ENCODE measurements around the gene RTF1.

RTF1 gene

DNA sequence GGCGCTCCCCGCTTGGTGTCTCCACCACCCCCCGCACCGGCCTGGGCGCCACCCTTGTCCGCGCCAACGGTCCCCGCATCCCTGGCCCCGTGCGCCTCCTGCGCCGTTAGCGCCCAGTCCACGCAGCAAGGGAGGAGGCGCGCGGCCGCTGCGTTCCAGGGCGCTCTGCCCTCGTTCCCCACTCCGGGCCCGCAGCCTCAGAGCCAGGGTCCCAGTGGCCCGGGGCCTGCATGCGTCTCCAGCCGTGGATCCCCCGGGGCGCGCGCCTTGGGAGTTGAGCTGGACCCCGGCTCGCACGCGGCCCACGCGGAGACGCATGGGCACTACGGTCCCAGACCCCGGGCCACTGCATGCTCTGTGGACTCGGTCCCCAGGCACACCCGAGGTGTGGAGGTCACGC lies 69.4 kb downstream of the RTF1 start:
- Mint-ChIP-seq H3K9me3 (no peaks in the 10 kb centered on the region), H3K27me3 (peaks cover 24% of the 10 kb centered on the region), H3K4me1 (peaks cover 32% of the 10 kb centered on the region), H3K36me3 (peaks cover 16% of the 10 kb centered on the region), H3K27ac (no peak overlapping the region), H3K4me3 (no peak overlapping the region)
- DNase-seq, result no peak
- CTCF ChIA-PET, result no interaction called here

- CTCF ChIA-PET, result no interaction called here
- no peak for DNase-seq
- H3K27me3 Mint-ChIP-seq, result peaks cover 35% of the 10 kb centered on the region
- no peaks in the 10 kb centered on the region for H3K9me3 Mint-ChIP-seq
- H3K4me1 Mint-ChIP-seq, result peaks cover 41% of the 10 kb centered on the region
- peaks cover 10% of the 10 kb centered on the region for H3K36me3 Mint-ChIP-seq
- no peak overlapping the region for H3K27ac Mint-ChIP-seq
- H3K4me3 Mint-ChIP-seq, result no peak overlapping the region
These were observed 70.5 kb downstream of the RTF1 start for GRCh38 chr15:41487381-41487780.

GRCh38 chr15:41487802-41488201 lies 70.9 kb downstream of the RTF1 start:
- peaks cover 42% of the 10 kb centered on the region for H3K4me1 Mint-ChIP-seq
- H3K9me3 Mint-ChIP-seq, result no peaks in the 10 kb centered on the region
- no peak overlapping the region for H3K4me3 Mint-ChIP-seq
- DNase-seq, result no peak
- CTCF ChIA-PET, result no interaction called here
- peaks cover 6% of the 10 kb centered on the region for H3K36me3 Mint-ChIP-seq
- peaks cover 39% of the 10 kb centered on the region for H3K27me3 Mint-ChIP-seq
- H3K27ac Mint-ChIP-seq, result peak overlapping the region; percentile 78

DNA sequence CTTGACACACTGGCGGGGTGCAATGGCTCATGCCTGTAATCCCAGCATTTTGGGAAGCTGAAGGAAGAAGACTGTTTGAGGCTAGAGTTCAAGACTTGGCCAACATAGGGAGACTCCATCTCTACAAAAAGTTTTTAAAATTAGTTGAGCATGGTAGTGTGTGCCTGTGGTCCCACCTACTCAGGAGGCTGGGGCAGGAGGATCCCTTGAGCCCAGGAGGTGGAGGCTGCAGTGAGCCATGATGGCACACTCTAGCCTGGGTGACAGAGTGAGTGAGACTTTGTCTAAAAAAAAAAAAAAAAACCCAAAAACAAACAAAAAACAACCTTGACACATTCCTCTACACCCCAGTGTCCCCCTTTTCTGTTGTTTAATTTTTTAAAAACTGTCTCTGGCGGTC lies 72.7 kb downstream of the RTF1 start:
- no peaks in the 10 kb centered on the region for H3K36me3 Mint-ChIP-seq
- CTCF ChIA-PET, result interaction anchor here (1.5 kb wide), 1 partner anchor 24 kb away, joined by 4 read pairs; no protein-coding TSS in a partner anchor
- no peak overlapping the region for H3K27ac Mint-ChIP-seq

DNA sequence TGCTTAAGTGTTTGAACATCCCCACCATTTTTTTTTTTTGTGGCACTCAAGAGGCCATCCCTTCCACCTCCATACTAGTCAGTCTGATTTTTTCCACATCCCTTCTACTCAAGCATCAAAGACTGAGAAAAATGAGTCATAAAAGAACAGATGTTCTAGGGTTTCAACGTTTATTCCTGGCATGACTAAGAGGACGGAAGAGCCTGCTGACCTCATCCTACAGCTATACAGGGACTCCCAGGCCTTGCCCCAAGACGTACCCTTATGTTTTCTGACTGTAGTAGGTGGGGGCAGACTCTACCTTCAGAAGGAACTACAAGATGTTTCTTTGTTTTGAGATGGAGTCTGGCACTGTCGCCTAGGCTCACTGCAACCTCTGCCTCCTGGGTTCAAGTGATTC lies 73.5 kb downstream of the RTF1 start:
- CTCF ChIA-PET, result interaction anchor here (1.0 kb wide), 2 partner anchors 8 to 25 kb away, joined by 3 read pairs; no protein-coding TSS in a partner anchor
- Mint-ChIP-seq H3K36me3 (no peaks in the 10 kb centered on the region), H3K4me1 (peaks cover 36% of the 10 kb centered on the region), H3K27me3 (peaks cover 60% of the 10 kb centered on the region), H3K4me3 (no peak overlapping the region), H3K27ac (no peak overlapping the region), H3K9me3 (no peaks in the 10 kb centered on the region)
- no peak for DNase-seq

More for the DNA sequence above, 72.7 kb downstream of the RTF1 start:
- Mint-ChIP-seq H3K4me1 (peaks cover 32% of the 10 kb centered on the region), H3K27me3 (peaks cover 53% of the 10 kb centered on the region), H3K4me3 (no peak overlapping the region), H3K9me3 (no peaks in the 10 kb centered on the region)
- no peak for DNase-seq

DNA sequence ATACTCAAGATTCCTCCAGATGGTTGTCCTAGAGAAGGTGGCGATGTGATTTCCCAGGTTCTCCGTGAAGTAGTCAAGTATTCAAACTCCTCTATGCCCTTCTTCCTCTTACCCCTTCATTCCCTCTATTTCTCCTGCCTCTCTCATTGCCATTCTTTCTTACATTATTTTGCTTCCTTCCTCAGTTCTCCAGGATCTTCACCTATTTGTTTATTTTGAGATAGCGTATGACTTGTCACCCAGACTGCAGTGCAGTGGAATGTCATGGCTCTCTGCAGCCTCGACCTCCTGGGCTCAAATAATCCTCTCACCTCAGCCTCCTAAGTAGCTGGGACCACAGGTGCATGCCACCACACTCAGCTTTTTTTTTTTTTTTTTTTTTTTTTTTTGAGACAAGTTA lies 75.0 kb downstream of the RTF1 start:
- H3K36me3 Mint-ChIP-seq, result no peaks in the 10 kb centered on the region
- H3K4me3 Mint-ChIP-seq, result no peak overlapping the region

GRCh38 chr15:41492597-41493204 lies 75.8 kb downstream of the RTF1 start:
- peaks cover 76% of the 10 kb centered on the region for H3K27me3 Mint-ChIP-seq
- peak overlapping the region; percentile 77 for H3K4me3 Mint-ChIP-seq
- CTCF ChIA-PET, result interaction anchor here (1.6 to 2.7 kb wide), 2 partner anchors 9 to 27 kb away, joined by 4 to 7 read pairs; no protein-coding TSS in a partner anchor
- no peaks in the 10 kb centered on the region for H3K36me3 Mint-ChIP-seq
- no peak for DNase-seq
- peaks cover 35% of the 10 kb centered on the region for H3K4me1 Mint-ChIP-seq
- no peak overlapping the region for H3K27ac Mint-ChIP-seq
- H3K9me3 Mint-ChIP-seq, result no peaks in the 10 kb centered on the region

More for the DNA sequence above, 75.0 kb downstream of the RTF1 start:
- H3K9me3 Mint-ChIP-seq, result no peaks in the 10 kb centered on the region
- H3K27me3 Mint-ChIP-seq, result peaks cover 72% of the 10 kb centered on the region
- DNase-seq, result no peak
- peaks cover 36% of the 10 kb centered on the region for H3K4me1 Mint-ChIP-seq
- CTCF ChIA-PET, result interaction anchor here (1.6 kb wide), 1 partner anchor 8 kb away, joined by 4 read pairs; no protein-coding TSS in a partner anchor
- H3K27ac Mint-ChIP-seq, result no peak overlapping the region

- no peak within 1 kb of the TSS for H3K27ac Mint-ChIP-seq
- CTCF ChIA-PET, result interaction anchor here (1.6 to 2.7 kb wide), 2 partner anchors 10 to 28 kb away, joined by 4 to 7 read pairs; no protein-coding TSS in a partner anchor
- H3K4me3 Mint-ChIP-seq, result peak within 1 kb of the TSS; percentile 77
- H3K4me1 Mint-ChIP-seq, result peaks cover 31% of the 10 kb centered on the region
- H3K27me3 Mint-ChIP-seq, result peaks cover 79% of the 10 kb centered on the region
- no peaks in the 10 kb centered on the region for H3K9me3 Mint-ChIP-seq
- DNase-seq, result peak; percentile 83
- no peaks in the 10 kb centered on the region for H3K36me3 Mint-ChIP-seq
These were observed 76.5 kb downstream of the RTF1 start, which contains the start of gene ITPKA for GRCh38 chr15:41493205-41493901. Gene ITPKA, plus strand, starts transcription at chr15:41493874. Its CDS starts 54 bp downstream, at chr15:41493928.

DNA sequence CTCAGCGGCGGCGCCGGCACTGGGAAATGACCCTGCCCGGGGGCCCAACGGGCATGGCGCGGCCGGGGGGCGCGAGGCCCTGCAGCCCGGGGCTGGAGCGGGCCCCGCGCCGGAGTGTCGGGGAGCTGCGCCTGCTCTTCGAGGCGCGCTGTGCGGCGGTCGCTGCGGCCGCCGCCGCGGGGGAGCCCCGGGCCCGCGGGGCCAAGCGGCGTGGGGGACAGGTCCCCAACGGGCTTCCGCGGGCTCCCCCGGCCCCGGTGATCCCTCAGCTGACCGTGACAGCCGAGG lies 77.0 kb downstream of the RTF1 start:
- H3K9me3 Mint-ChIP-seq, result no peaks in the 10 kb centered on the region
- H3K36me3 Mint-ChIP-seq, result no peaks in the 10 kb centered on the region
- CTCF ChIA-PET, result interaction anchor here (2.7 kb wide), 1 partner anchor 28 kb away, joined by 7 read pairs; no protein-coding TSS in a partner anchor
- no peak for DNase-seq
- no peak overlapping the region for H3K27ac Mint-ChIP-seq
- H3K27me3 Mint-ChIP-seq, result peaks cover 83% of the 10 kb centered on the region
- peaks cover 31% of the 10 kb centered on the region for H3K4me1 Mint-ChIP-seq
- peak overlapping the region; percentile 63 for H3K4me3 Mint-ChIP-seq

GRCh38 chr15:41494190-41494921 lies 77.5 kb downstream of the RTF1 start:
- CTCF ChIA-PET, result interaction anchor here (2.7 kb wide), 1 partner anchor 29 kb away, joined by 7 read pairs; no protein-coding TSS in a partner anchor
- peaks cover 89% of the 10 kb centered on the region for H3K27me3 Mint-ChIP-seq
- peak overlapping the region; percentile 63 for H3K4me3 Mint-ChIP-seq

GRCh38 chr15:41494922-41495735 lies 78.2 kb downstream of the RTF1 start:
- CTCF ChIA-PET, result interaction anchor here (2.7 kb wide), 1 partner anchor 30 kb away, joined by 7 read pairs; no protein-coding TSS in a partner anchor

More at GRCh38 chr15:41494190-41494921, 77.5 kb downstream of the RTF1 start:
- Mint-ChIP-seq H3K36me3 (no peaks in the 10 kb centered on the region), H3K4me1 (peaks cover 31% of the 10 kb centered on the region), H3K9me3 (no peaks in the 10 kb centered on the region), H3K27ac (no peak overlapping the region)
- peak; percentile 59 for DNase-seq

GRCh38 chr15:41495736-41496599 lies 79.1 kb downstream of the RTF1 start:
- Mint-ChIP-seq H3K9me3 (no peaks in the 10 kb centered on the region), H3K36me3 (no peaks in the 10 kb centered on the region), H3K27me3 (peaks cover 95% of the 10 kb centered on the region), H3K27ac (no peak overlapping the region), H3K4me1 (peaks cover 30% of the 10 kb centered on the region), H3K4me3 (peak overlapping the region; percentile 28)
- no peak for DNase-seq
- CTCF ChIA-PET, result interaction anchor here (1.3 kb wide), 1 partner anchor 29 kb away, joined by 3 read pairs; no protein-coding TSS in a partner anchor

More at GRCh38 chr15:41494922-41495735, 78.2 kb downstream of the RTF1 start:
- H3K4me3 Mint-ChIP-seq, result peak overlapping the region; percentile 28
- H3K4me1 Mint-ChIP-seq, result peaks cover 31% of the 10 kb centered on the region
- peak; percentile 52 for DNase-seq
- H3K27me3 Mint-ChIP-seq, result peaks cover 94% of the 10 kb centered on the region
- no peaks in the 10 kb centered on the region for H3K9me3 Mint-ChIP-seq
- no peak overlapping the region for H3K27ac Mint-ChIP-seq
- H3K36me3 Mint-ChIP-seq, result no peaks in the 10 kb centered on the region

DNA sequence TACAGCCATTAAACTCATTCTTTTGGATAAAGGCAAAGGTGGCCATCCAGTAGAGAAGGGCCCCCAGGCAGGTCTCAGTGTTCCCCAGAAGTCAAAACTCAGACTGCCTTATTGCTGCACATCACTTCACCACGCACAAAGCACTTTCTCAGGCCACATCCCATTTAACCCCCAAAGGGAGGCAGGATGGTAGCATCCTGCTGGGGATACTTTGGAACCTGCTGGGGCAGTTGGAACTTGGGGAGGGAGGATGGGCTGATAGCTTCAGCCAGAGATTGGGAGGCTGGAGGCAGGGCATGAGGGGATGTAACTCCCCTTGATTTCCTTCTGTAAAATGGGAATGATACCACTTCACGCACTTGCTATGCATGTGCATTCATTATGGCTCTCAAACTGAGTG lies 81.8 kb downstream of the RTF1 start:
- no peak overlapping the region for H3K27ac Mint-ChIP-seq
- peaks cover 97% of the 10 kb centered on the region for H3K27me3 Mint-ChIP-seq
- H3K36me3 Mint-ChIP-seq, result no peaks in the 10 kb centered on the region
- no peak overlapping the region for H3K4me3 Mint-ChIP-seq
- DNase-seq, result no peak
- H3K9me3 Mint-ChIP-seq, result no peaks in the 10 kb centered on the region
- peaks cover 29% of the 10 kb centered on the region for H3K4me1 Mint-ChIP-seq
- CTCF ChIA-PET, result no interaction called here

Data from activated naive CD4-positive, alpha-beta T cell treated with anti-CD3 and anti-CD28 coated beads, Interleukin-2, amount 10 ng/mL, durations not matched to agents 7 days and 5 days (primary cell).